Mammary epithelial cell (primary cell): ENCODE results near the gene NEK4.

ENCODE experiments used
- CTCF ChIP-seq, 2 donors: IDR thresholded peaks in 1 of 2; conservative IDR thresholded peaks in 1 of 2; 2 replicates each; pipeline ENCODE4 v1.5.1; 2011 to 2012; ENCODE audit warnings: inconsistent platforms in 2 of 2, low read length in 2 of 2, mild to moderate bottlenecking in 2 of 2, control low read depth in 1 of 2, low read depth in 1 of 2; ENCODE audit not compliant: insufficient read depth in 1 of 2; ENCODE audit errors: extremely low read depth in 1 of 2
- EZH2 ChIP-seq: IDR thresholded peaks from 2 replicates; pipeline ENCODE4 v1.6.1; 2012; ENCODE audit warnings: low read length, inconsistent platforms, borderline replicate concordance

- no peak for TF ChIP-seq CTCF (conservative IDR thresholded peaks at IDR 0.05 in 1 of 2, IDR thresholded peaks at IDR 0.05 in 1 of 2; ENCODE audit: extremely low read depth in 1 of 2, insufficient read depth in 1 of 2, low read depth in 1 of 2, low read length in 2 of 2)
- TF ChIP-seq EZH2: no peak
These were observed 39.1 kb upstream of the NEK4 start for GRCh38 chr3:52809662-52810377.
